GM19043 (cell line): ENCODE measurements around the gene TMEM164.

Experiments
- ATAC-seq: cut with Tn5 transposase; IDR thresholded peaks from one replicate; pipeline ENCODE4 v1.9.1; 2021; ENCODE audit warnings: low read depth; ENCODE audit not compliant: unreplicated experiment

Gene TMEM164

DNA sequence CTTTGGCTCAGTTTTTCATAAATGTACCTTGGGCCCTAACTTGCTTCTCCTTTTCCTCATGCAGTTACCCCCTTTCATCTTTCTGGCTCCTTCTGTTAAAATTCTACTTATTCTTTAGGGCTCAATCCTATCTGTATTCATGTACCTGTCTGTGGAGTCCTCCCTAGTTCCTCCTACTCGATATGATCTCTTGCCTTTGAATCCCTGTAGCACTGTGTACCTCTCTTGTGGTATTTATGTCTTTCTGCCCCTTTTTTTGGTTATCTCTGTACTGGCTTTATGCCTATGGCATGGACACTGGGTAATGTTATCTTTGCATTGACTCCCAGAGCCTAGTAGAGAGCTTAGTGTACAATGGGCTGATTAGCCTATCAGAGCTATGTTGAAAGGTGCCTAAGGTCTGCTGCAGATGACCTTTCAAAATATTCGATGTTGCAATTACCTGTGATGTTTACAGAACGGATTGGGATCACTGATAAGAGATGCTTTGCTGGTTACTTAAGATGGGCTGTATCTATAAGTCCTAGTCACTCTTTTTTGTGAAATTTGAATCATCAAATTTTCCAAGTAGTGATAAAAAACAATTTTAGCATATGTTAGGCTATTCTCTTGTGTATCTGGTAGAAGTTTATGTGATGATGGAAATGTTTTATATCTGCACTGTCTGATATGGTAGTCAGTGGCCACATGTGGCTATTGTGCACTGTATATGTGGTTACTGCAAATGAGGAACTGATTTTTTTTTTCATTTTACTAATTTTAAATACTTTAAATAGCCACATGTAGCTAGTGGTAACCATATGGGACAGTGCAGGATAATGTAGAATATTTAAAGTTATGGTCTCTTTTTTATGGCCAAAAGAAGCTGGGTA, 33.5 kb downstream of the TMEM164 start:
- ATAC-seq: no peak

DNA sequence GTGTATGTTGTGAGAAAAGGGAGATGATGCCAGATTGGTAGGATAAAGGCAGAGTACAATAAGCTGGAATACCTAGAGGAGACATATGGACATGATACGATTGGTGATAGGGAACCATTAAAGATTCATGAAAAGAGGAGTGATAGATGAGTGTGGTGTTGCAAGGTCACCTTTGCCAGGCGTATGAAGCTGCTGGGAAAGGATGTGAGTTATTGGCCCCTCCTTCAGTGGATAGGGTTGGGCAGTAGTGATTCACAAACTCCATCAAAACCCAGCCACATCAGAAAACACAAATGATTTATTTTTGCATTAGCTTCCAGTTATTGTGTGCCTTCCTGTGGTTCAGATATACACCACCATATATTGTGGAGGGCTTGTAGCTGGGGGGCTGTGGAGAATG, 34.3 kb downstream of the TMEM164 start:
- ATAC-seq: no peak

GRCh38 chrX:110038900-110039299, 36.0 kb downstream of the TMEM164 start:
- ATAC-seq: no peak

- no peak for ATAC-seq
Measured at GRCh38 chrX:110041980-110042379, 39.1 kb downstream of the TMEM164 start.

GRCh38 chrX:110042496-110042895, 39.6 kb downstream of the TMEM164 start:
- ATAC-seq: no peak

GRCh38 chrX:110043506-110043905, 40.6 kb downstream of the TMEM164 start:
- ATAC-seq: no peak

DNA sequence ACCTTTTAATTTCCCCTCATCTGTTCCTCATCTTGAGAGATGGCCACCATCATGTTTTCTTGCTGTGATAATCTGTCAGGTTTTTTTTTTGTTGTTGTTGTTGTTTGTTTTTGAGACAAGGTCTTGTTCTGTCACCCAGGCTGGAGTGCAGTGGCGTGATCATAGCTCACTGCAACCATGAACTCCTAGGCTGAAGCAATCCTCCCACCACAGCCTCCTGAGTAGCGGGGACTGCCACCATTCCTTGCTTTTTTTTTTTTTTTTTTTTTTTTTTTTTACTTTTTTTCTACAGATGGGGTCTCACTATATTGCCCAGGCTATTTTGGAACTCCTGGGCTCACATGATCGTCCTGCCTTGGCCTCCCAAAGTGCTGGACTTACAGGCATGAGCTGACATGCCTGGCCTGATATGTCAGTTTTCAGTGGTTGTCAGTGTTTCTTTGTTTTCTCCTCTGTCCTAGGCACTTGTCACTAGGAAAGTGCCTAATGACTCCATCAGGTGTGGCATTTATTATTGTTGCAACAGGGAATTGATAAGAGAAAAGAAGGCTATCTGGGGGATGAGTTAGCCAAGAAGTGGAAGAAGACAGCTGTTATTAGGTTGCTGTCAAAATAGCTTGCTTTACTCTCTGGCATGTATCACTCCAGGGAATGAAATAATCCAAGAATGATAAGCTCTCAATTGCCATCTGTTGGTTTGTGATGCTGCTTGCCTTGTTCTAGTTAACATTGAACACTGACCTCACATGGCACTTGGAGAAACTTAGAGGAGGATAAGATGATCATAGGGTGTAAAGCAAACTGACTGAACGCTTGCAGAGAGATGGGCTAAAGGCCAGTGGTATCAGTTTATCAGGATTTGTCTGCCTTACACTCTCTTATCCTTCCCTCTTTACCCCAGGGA, 41.7 kb downstream of the TMEM164 start:
- no peak for ATAC-seq

DNA sequence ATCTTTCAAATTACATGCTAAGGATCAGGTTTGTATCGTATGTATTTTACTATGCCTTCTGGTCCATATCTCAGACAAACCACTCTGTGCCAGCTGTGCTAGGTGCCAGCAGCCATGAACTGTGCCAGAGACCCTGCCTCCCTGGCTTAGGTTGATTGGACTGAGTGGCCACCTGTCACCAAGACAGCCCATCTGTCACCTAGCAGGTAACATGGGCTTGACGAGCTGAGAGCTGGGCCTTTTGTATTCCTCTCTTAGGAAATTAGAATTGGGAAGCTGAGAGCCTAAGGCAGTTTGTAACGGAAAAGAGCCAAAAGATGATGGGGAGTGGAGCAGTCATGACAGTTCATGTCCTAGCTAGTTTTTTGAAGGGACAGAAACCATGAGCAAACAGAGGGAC, 42.5 kb downstream of the TMEM164 start:
- no peak for ATAC-seq

- ATAC-seq: no peak
Measured at GRCh38 chrX:110046001-110046400, 43.1 kb downstream of the TMEM164 start.

- no peak for ATAC-seq
Measured at GRCh38 chrX:110046971-110047370, 44.1 kb downstream of the TMEM164 start.

DNA sequence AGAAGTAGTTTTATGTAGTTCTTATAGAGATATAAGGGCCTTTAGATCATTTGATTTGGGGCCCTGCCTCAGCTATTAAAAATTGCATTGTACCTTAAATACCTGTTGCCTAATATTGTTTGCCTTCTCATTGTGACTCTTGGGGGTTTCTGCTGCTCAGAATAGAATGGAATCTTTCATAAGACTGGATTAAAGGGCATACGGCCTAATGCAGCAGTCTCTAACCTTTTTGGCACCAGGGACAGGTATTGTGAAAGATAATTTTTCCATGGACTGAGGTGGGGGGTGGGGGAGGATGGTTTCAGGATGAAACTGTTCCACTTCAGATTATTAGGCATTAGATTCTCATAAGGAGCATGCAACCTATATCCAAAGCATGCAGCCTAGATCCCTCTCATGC, 46.2 kb downstream of the TMEM164 start:
- no peak for ATAC-seq

- no peak for ATAC-seq
Measured at GRCh38 chrX:110050386-110050785, 47.5 kb downstream of the TMEM164 start.

DNA sequence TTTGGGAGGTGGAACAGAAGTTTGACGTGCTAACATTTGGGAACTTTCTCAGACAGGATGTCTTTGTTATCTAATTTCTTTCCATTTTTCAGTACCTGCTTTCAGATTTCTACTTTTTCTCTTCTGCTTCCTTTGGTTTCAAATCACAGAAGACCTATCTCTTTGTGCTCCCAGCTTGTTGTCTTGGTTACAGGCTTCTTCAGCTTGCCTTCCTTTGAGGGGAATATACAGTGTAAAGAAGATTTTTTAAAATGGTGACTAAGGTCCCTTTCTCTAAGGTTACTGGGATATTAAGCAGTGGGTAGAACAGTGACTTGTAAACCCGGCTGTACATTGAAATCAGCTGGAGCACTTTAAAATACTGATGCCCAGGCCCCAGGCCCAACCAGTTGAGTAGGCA, 48.0 kb downstream of the TMEM164 start:
- ATAC-seq: no peak

DNA sequence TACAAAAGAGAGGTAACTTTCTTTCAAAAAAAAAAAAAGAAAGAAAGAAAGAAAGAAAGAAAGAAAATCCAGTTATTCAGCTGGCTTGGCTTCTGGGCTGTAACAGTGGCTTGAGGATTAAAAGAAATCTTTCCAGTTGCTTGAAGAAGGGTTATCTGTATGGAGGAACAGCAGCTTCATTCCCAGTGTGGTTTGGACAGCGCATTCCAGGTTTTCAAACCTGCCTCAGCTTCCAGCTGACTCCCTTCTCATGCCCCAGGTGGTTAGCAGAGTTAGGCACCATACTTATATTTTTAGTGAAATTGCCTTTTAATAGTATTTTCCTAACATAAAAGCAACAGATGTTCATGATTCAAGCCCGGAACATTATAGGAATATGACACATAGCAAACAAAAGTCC, 48.6 kb downstream of the TMEM164 start:
- ATAC-seq: no peak

DNA sequence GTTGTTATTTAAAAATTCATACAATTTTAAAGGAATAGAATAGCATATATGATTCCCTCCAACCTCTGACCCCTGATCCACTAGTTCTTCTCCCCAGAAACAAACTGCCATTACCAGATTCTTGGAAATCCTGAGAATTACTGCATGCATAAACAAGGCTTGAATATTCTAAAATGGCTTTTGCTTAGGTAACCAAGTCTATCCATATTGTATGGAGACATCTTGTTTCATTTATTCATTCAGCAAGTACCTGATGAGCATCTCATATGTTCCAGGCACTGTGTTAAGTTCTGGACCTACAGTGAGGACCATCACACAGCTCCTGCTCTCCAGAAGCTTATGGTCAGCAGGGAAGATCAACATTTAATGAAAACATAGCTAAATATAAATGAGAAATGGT, 49.4 kb downstream of the TMEM164 start:
- no peak for ATAC-seq

DNA sequence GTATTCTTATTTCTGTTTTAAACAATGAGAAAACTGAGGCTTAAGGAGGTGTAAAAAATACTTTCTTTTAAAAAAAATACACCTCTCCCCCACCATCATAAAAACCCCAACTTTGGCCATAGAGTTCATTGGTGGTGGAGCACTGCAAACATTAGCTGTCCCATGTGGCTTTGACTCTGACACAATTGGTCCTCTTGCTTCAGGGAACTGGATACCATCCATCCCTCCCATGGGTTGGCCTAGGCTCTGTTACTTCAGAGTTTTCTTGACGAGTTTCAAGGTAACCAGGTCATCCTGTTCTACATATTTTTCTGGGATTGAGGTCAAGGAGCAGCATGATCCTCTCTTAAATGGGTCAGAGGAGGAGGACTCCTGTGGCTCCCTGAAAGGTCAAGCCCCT, 50.5 kb downstream of the TMEM164 start:
- ATAC-seq: no peak

DNA sequence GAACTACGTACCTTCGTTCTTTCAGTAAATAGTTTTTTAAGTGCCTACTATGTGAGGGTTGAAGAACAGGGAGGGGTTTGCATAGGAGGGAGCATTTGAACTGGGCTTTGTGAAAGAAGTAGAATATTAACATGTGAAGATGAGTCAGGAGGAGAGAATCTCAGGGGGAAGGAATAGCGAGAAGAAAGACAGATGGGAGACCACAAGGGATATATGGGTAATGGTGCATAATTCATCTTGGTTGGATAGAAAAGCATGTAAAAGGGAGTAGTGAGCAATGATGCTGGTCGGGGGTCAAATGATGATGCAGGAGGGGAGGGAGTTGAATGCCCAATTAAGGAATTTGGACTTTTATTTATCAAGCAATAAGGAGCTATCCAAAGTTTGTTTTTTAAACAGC, 52.7 kb downstream of the TMEM164 start:
- ATAC-seq: no peak

- no peak for ATAC-seq
Measured at GRCh38 chrX:110056419-110056818, 53.5 kb downstream of the TMEM164 start.

- ATAC-seq: no peak
Measured at GRCh38 chrX:110059410-110059809, 56.5 kb downstream of the TMEM164 start.

DNA sequence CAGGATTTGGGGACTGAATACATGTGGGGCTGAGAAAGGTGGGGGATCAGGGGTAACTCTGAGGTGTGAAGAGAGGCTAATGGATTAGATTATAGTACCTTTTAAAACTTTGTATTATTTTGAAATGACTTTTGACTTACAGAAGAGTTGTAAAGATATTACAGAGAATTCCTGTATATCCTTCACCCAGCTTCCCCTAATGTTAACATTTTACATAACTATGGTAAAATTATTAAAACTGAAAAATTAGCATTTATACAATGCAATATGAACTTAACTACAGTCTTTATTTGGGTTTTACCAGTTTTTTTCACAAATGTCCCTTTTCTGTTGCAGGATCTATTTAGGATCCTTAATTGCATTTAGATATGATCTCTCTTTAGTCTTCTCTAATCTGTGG, 57.4 kb downstream of the TMEM164 start:
- ATAC-seq: no peak

- ATAC-seq: no peak
Measured at GRCh38 chrX:110060846-110061537, 58.1 kb downstream of the TMEM164 start.
